GM18502 (cell line): ENCODE measurements around the gene KCNIP1.
A peak's percentile ranks its signal among the peaks of the same experiment; 100 is the strongest.
"Not testable (repeated sequence)": the region's sequence is repeated elsewhere in the genome, so short reads cannot be mapped to it uniquely, and the experiment has no call there.

Experiments
- ATAC-seq: cut with Tn5 transposase; IDR thresholded peaks from one replicate; pipeline ENCODE4 v1.9.1; 2021; ENCODE audit warnings: mild to moderate bottlenecking; ENCODE audit not compliant: unreplicated experiment, poor library complexity

The KCNIP1 gene

GRCh38 chr5:170740551-170741205 is 236.9 kb downstream of the KCNIP1 start:
- no peak for ATAC-seq

DNA sequence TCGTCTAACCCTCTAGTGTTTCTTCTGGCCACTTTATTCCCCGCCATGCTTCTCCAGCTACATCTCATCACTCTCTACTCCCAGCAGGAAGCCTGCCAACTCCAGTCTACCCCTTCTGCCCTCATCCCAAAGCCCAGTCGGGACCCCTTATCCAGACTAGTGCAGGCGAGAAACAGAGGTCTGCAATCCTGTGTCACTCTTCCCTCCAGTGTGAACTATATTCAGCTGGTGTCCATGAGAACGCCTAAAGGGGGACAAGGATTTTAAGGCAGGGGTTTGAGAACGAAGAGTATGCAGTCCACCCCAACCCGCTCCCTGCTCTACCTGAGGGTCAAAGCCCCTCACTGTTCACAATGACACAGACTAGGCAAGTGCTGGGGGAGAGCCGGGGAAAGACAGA is 238.0 kb downstream of the KCNIP1 start:
- no peak for ATAC-seq

- no peak for ATAC-seq
Observed at GRCh38 chr5:170743876-170744212, 240.0 kb downstream of the KCNIP1 start.

DNA sequence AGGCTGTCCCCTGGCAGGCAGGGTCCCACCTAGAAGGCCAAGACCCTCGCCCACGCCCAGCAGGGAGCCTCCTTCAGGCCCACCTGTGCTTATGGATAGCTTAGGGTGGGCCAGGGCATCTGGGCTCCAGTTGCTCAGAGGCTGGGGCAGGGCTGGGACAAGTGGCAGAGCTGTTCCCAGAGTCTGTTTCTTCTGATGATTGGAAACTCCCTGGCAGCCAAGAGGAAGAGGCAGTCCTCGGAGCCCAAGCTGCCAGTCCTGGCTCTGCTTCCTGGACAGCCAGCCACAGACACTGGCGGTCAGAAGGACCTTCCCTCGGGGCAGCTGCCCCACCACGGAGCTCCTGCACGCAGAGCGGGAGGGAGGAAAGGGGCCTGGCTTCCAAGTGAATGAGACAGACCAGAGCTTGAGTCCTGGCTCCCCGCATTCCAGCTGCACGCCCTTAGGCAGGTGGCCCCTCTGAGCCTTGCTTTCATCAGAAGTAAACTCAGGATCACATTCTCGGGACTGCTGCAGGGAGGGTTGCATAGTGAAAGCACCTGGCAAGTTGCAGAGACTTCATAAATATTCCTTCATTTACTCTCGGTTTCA is 241.8 kb downstream of the KCNIP1 start:
- ATAC-seq = no peak

- ATAC-seq = no peak
Observed at GRCh38 chr5:170746075-170746960, 242.5 kb downstream of the KCNIP1 start.

DNA sequence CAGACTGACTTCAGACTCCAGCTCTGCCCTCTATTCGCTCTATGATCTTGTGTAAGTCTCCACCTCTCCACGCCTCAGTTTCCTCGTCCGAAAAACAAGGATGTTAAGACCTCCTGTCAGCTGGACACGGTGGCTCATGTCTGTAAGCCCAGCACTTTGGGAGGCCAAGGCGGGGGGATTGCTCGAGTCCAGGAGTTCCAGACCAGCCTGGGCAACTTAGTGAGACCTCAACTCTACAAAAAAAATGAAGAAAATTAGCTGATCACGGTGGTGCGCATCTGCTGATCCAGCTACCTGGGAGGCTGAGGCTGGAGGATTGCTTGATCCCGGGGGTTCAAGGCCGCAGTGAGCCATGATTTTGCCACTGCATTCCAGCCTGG is 243.1 kb downstream of the KCNIP1 start:
- ATAC-seq = no peak

GRCh38 chr5:170747357-170747756 is 243.5 kb downstream of the KCNIP1 start:
- no peak for ATAC-seq

DNA sequence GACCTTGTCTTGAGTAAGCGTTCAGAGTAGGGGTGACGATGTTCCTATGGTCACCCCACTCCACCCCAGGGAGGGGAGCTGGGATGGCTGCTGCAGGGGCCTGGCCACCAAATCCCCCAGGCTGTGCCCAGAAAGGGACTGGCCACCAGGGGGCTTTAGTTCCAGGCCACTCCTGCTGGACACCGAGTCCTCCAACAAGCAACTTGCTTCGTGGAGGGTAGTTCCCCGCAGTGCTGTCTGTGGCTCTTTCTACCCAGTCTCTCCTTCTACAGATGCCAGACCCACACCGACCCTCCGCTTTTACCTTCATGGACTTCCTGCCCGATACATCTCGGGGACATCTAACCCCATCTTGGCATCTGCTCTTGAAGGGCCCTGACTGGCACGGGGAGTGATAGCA is 244.0 kb downstream of the KCNIP1 start:
- ATAC-seq = no peak

DNA sequence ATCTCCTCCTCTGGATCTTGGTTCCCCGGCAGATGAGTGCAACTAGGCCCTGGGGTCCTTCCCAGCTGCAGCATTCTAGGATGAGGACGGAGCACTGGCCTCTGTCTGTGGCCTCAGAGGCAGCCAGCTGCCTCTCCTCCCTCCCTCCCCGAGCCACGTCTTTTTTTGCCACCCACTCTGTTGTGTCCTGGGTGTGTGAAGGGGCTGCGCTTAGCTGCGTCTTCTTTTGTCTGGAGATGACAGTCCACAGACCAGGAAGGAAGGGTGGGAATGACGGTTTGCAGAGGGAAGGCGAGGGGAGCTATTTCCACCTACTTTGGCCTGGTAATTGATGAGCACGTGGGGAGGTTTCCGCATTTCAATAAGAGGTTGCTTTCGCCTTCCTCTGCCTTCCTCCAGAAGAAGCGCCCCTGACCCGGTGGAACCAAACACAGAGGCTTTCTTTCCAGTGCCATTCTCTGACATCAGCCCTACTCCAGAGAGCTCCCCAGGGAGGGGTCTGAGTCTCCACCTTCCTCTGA is 245.2 kb downstream of the KCNIP1 start:
- no peak for ATAC-seq

GRCh38 chr5:170749911-170750431 is 246.2 kb downstream of the KCNIP1 start:
- no peak for ATAC-seq

DNA sequence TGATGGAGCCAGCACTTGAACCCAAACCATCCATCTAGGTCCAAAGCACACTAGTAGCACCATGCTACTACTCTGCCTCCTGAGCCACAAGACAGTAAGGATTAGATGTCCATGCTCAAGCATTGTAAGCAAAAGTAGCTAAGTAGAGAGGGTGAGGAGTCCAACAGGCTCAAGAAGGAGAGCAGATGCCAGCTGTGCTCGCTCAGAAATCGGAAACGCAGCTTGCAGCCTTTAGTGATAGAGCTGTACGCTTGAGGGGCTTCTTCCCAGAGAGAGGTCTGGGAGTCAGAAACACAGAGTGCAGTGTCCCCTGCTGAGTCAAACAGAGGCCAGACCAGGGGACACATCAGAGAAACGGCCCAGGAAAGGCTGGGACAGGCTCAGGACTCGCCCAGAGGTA is 247.0 kb downstream of the KCNIP1 start:
- ATAC-seq = no peak

DNA sequence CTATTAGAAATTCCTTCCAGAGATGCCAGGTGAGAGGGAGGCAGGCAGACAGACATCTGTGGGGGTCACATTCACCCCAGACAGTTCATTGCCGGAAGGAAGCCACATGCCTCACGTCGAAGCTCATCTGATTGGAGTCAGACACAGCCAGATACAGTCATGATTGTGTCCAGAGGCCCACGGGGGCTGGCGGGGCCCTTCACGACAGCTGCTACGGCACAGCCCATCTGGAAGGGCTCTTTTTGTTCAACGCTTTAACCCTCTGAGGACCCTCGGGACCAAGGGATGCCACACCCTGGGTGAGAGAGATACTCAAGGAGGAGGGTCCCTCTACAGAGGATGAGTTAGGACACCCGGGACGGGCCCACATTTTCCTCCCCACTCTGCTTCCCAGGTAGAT is 247.8 kb downstream of the KCNIP1 start:
- no peak for ATAC-seq

- no peak for ATAC-seq
Observed at GRCh38 chr5:170752257-170753215, 248.7 kb downstream of the KCNIP1 start.

- no peak for ATAC-seq
Observed at GRCh38 chr5:170753311-170753710, 249.5 kb downstream of the KCNIP1 start.

DNA sequence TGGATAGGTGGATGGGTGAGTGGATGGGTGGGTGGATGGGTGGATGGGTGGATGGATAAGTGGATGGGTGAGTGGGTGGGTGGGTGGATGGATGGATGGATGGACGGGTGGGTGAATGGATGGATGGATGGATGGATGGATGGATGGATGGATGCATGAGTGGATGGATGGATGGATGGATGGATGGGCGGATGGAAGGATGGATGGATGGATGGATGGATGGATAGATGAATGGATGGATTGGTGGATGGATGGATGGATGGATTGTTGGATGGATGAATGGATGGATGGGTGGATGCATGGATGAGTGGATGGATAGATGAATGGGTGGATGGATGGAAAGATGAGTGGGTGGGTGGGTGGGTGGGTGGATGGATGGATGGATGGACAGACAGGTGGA is 250.7 kb downstream of the KCNIP1 start:
- not testable (repeated sequence) for ATAC-seq

- ATAC-seq = no peak
Observed at GRCh38 chr5:170755679-170756456, 252.0 kb downstream of the KCNIP1 start.

- no peak for ATAC-seq
Observed at GRCh38 chr5:170756691-170757090, 252.9 kb downstream of the KCNIP1 start.

DNA sequence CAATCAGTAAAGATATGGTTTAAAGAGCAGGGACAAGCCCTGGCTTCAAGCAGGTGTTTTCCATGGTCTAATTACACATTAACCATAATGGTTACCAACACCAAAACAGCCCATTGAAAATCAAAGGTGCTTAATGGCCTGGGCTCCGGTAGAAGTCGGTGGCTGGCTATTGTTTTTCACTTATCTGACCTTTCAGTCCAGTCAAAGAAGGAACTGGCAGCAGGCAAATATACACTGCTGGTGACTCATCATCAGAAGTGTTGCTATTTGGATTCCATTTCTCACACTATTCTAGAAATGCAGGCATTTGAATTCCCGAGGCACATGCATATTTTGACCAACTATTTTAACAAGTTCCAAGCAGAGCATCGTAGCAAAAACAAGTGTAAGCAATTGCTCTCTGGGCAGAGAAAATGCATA is 253.4 kb downstream of the KCNIP1 start:
- peak; percentile 69 for ATAC-seq

GRCh38 chr5:170757669-170758068 is 253.8 kb downstream of the KCNIP1 start:
- no peak for ATAC-seq
